Subcutaneous adipose tissue (tissue), 4 donors: Measurements from ENCODE around the gene MIA. TPM values are rescaled to one million over a fixed set of nuclear protein-coding genes. Genes with fewer than 3 reads are reported as not detected.

Experiments
- total RNA-seq, 4 donors: library from RNA; depleted of rRNA; stranded (reverse); fragments of >200 nt; gene quantifications; one replicate each; pipeline ENCODE4 v1.1.0, GENCODE V29; 2016
- TF ChIP-seq, protein P1 (sequence below): fragments of 450-650 bp; IDR thresholded peaks from one replicate; pipeline ENCODE4 v1.5.1; 2016; ENCODE audit warnings: low read depth, mild to moderate bottlenecking, control low read depth, antibody characterized with exemption, moderate library complexity

Gene MIA
- total RNA-seq, result not detected

DNA sequence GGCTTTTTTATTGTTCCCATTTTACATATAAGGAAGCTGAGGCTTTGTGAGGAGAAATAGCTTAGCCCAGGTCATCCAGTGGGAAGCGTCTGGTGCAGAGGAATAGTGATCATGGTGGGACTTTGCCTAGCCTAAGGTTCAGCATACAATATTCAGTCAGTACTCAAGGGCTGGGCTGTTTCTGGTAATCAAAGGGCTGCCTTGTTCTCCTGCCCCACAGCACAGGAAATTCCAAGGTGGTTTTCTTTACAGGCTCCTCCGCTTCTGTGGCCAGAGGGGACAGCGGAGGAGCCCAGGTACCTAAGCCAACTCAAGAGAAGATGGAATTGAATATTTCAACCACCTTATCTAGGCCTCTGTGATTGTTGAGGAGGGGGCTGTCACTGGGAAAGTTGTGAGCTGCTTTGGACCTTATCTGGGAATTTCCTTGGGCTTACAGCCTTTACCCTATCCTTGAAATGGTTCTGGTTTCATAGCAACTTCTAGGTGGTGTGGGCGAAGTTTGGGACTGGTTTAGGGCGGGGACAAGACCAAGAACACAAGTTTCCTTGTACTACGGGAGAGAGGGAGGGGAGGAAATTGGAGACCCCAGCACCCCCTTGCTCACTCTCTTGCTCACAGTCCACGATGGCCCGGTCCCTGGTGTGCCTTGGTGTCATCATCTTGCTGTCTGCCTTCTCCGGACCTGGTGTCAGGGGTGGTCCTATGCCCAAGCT is at the start of gene MIA:
TSS of gene MIA (plus strand) at position 606 of the 716 bp plus-strand sequence. CDS start at position 628, 22 bp downstream.
- TF ChIP-seq, protein P1, sequence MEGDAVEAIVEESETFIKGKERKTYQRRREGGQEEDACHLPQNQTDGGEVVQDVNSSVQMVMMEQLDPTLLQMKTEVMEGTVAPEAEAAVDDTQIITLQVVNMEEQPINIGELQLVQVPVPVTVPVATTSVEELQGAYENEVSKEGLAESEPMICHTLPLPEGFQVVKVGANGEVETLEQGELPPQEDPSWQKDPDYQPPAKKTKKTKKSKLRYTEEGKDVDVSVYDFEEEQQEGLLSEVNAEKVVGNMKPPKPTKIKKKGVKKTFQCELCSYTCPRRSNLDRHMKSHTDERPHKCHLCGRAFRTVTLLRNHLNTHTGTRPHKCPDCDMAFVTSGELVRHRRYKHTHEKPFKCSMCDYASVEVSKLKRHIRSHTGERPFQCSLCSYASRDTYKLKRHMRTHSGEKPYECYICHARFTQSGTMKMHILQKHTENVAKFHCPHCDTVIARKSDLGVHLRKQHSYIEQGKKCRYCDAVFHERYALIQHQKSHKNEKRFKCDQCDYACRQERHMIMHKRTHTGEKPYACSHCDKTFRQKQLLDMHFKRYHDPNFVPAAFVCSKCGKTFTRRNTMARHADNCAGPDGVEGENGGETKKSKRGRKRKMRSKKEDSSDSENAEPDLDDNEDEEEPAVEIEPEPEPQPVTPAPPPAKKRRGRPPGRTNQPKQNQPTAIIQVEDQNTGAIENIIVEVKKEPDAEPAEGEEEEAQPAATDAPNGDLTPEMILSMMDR, result no peak

DNA sequence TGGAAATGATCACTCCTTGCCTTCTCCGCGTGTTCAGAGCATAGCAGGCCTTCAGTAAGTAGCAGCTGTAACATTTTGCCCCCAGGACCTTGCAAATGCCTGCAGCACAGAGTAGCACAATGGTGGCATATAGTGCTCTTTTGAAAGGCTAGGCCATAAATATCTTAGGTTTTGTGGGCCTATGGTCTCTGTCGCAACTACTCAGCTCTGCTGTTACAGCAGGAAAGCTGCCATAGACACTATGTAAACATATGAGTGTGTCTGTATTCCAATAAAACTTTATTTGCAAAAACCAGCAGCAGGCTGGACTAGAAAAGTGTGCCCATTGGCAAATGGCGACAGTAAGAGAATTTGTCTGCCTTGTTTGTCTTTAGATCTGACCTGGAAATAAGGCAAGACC is 49.0 kb upstream of the MIA start:
- TF ChIP-seq, protein P1, result no peak

DNA sequence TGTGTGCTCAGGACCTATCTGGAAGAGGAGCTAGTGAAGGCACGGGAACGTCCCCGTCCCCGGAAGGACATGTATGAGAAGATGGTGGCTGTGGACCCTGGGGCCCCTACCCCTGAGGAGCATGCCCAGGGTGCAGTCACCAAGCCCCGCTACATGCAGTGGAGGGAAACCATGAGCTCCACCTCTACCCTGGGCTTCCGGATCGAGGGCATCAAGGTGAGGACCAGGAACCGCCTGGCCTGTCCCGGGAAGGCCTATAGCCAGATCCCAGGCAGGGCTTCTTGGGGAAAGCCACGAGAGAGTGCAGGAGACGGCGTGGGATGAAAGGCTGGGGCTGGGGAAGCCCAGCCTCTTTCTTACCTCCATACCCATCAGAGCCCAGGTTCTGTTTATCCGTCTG is 42.2 kb upstream of the MIA start:
- TF ChIP-seq, protein P1, result no peak

DNA sequence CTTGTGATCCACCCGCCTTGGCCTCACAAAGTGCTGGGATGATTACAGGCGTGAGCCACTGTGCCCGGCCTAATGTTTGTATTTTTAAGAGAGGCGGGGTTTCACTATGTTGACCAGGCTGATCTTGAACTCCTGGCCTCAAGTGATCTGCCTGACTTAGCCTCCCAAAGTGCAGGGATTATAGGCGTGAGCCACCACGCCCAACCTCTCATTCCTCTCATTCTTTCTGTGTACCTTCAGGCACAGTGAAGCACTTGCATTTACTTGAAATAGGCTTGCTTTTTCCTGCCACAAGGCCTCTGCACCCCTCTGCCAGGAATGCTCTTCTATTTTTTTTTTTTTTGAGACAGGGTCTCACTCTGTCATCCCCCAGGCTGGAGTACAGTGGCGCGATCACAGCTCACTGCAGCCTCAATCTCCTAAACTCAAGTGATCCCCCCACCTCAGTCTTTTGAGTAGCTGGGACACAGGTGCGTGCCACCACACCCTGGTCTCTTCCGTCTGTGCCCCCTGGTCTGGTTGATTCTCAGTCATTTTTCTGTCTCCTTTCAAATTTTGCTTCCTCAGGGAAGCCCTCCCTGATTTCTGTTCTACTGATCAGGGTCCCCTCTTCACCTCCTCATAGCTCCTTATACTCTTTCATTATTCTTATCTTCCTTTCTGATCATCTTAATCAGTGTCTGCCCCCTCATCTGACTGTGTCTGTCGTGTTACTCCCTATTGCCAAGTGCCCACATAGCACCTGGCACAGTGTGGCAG is 40.1 kb upstream of the MIA start:
- TF ChIP-seq, protein P1, result no peak

DNA sequence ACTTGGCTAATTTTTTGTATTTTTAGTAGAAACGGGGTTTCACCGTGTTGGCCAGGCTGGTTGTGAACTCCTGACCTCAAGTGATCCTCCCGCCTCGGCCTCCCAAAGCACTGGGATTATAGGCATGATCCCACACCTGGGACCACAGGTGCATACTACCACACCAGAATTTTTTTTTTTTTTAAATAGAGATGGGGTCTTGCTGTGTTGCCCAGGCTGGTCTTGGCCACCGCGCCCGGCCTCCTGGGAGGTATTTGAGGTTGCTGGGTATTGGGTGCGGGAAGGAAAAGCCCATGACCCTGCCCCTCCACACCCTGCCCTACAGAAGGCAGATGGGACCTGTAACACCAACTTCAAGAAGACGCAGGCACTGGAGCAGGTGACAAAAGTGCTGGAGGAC is 38.7 kb upstream of the MIA start:
- TF ChIP-seq, protein P1, result no peak

DNA sequence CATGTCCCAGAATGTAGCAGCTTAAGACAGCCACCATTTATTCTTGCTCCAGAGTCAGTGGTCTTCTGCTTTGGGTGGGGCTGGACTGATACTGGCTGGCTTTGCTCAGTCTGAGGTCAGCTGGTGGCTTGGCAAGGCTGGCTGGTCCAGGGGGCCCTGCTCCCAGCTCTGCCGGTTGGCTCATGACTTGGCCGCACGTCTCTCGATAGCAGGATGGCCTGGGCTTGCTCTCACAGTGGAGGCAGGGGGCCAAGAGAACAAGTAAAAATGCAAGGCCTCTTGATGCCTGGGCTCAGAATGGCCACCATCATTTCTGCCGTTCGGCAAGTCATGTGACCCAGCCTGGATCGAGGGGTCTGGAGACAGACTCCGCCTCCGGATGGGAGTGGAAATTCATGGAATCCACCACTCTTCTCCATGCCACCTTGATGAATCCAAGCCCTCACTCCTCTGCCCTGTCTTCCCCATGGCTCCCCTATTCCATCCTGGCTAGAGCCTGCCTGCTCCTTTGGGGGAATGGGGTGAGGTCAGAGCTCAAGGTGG is 38.1 kb upstream of the MIA start:
- TF ChIP-seq, protein P1, result no peak
